ENCODE results near the gene ZNF248. TPM values are rescaled to one million over a fixed set of nuclear protein-coding genes. Genes with fewer than 3 reads are reported as not detected.

ZNF248 gene
- total RNA-seq, 1 experiment from 2014 or later = 10.8 TPM

GRCh38 chr10:37821237-37821636 lies 36.2 kb downstream of the ZNF248 start:
- no peak for TF ChIP-seq CTCF (IDR thresholded peaks at IDR 0.05; ENCODE audit: unreplicated experiment)
- intact Hi-C loops (cut with micrococcal nuclease; ENCODE audit: unreplicated experiment) = no loop called here
- Mint-ChIP-seq H3K27me3 (ENCODE audit: unreplicated experiment) (no peaks in the 10 kb centered on the region), H3K4me3 (ENCODE audit: low read depth, unreplicated experiment) (no peak overlapping the region), H3K4me1 (ENCODE audit: low read depth, unreplicated experiment) (no peaks in the 10 kb centered on the region), H3K36me3 (ENCODE audit: insufficient read depth, unreplicated experiment) (no peaks in the 10 kb centered on the region), H3K9me3 (ENCODE audit: low read depth, unreplicated experiment) (peaks cover 23% of the 10 kb centered on the region), H3K27ac (ENCODE audit: unreplicated experiment) (no peak overlapping the region)
- DNase-seq = no peak
- BruUV-seq (replicated peaks) = no TSS peak
- CTCF ChIA-PET = no interaction called here

- no peak for DNase-seq
- Mint-ChIP-seq H3K36me3 (ENCODE audit: insufficient read depth, unreplicated experiment) (no peaks in the 10 kb centered on the region), H3K4me1 (ENCODE audit: low read depth, unreplicated experiment) (no peaks in the 10 kb centered on the region), H3K27me3 (ENCODE audit: unreplicated experiment) (no peaks in the 10 kb centered on the region), H3K4me3 (ENCODE audit: low read depth, unreplicated experiment) (no peak overlapping the region), H3K9me3 (ENCODE audit: low read depth, unreplicated experiment) (peaks cover 23% of the 10 kb centered on the region), H3K27ac (ENCODE audit: unreplicated experiment) (no peak overlapping the region)
- CTCF ChIA-PET = no interaction called here
- TF ChIP-seq CTCF (IDR thresholded peaks at IDR 0.05; ENCODE audit: unreplicated experiment) = no peak
- no TSS peak for BruUV-seq (replicated peaks)
- intact Hi-C loops (cut with micrococcal nuclease; ENCODE audit: unreplicated experiment) = no loop called here
Measured at GRCh38 chr10:37819797-37820196, 37.6 kb downstream of the ZNF248 start.

GRCh38 chr10:37816290-37816689 lies 41.1 kb downstream of the ZNF248 start:
- no peak for DNase-seq
- intact Hi-C loops (cut with micrococcal nuclease; ENCODE audit: unreplicated experiment) = no loop called here
- TF ChIP-seq CTCF (IDR thresholded peaks at IDR 0.05; ENCODE audit: unreplicated experiment) = no peak
- H3K4me1 Mint-ChIP-seq (ENCODE audit: low read depth, unreplicated experiment) = no peaks in the 10 kb centered on the region
- CTCF ChIA-PET = no interaction called here
- H3K27me3 Mint-ChIP-seq (ENCODE audit: unreplicated experiment) = no peaks in the 10 kb centered on the region
- H3K27ac Mint-ChIP-seq (ENCODE audit: unreplicated experiment) = no peak overlapping the region
- H3K9me3 Mint-ChIP-seq (ENCODE audit: low read depth, unreplicated experiment) = peaks cover 28% of the 10 kb centered on the region
- no peak overlapping the region for H3K4me3 Mint-ChIP-seq (ENCODE audit: low read depth, unreplicated experiment)
- no TSS peak for BruUV-seq (replicated peaks)
- no peaks in the 10 kb centered on the region for H3K36me3 Mint-ChIP-seq (ENCODE audit: insufficient read depth, unreplicated experiment)

- BruUV-seq (replicated peaks) = no TSS peak
- no peaks in the 10 kb centered on the region for H3K4me1 Mint-ChIP-seq (ENCODE audit: low read depth, unreplicated experiment)
- TF ChIP-seq CTCF (IDR thresholded peaks at IDR 0.05; ENCODE audit: unreplicated experiment) = no peak
- no peaks in the 10 kb centered on the region for H3K36me3 Mint-ChIP-seq (ENCODE audit: insufficient read depth, unreplicated experiment)
- peaks cover 20% of the 10 kb centered on the region for H3K9me3 Mint-ChIP-seq (ENCODE audit: low read depth, unreplicated experiment)
- intact Hi-C loops (cut with micrococcal nuclease; ENCODE audit: unreplicated experiment) = no loop called here
- H3K4me3 Mint-ChIP-seq (ENCODE audit: low read depth, unreplicated experiment) = no peak overlapping the region
- H3K27me3 Mint-ChIP-seq (ENCODE audit: unreplicated experiment) = no peaks in the 10 kb centered on the region
- no peak for DNase-seq
- CTCF ChIA-PET = no interaction called here
- no peak overlapping the region for H3K27ac Mint-ChIP-seq (ENCODE audit: unreplicated experiment)
Measured at GRCh38 chr10:37813763-37814162, 43.6 kb downstream of the ZNF248 start.
